HG02623 (cell line): ENCODE data around the gene RPAIN.

Source experiments
- ATAC-seq: cut with Tn5 transposase; IDR thresholded peaks from one replicate; pipeline ENCODE4 v1.9.1; 2021; ENCODE audit warnings: moderate library complexity; ENCODE audit not compliant: unreplicated experiment

The RPAIN gene

GRCh38 chr17:5481451-5481850 lies 61.5 kb downstream of the RPAIN start:
- ATAC-seq = no peak
